ENCODE data around the gene HRH1.
"Not testable (repeated sequence)": the region's sequence is repeated elsewhere in the genome, so short reads cannot be mapped to it uniquely, and the experiment has no call there.

HRH1 gene

DNA sequence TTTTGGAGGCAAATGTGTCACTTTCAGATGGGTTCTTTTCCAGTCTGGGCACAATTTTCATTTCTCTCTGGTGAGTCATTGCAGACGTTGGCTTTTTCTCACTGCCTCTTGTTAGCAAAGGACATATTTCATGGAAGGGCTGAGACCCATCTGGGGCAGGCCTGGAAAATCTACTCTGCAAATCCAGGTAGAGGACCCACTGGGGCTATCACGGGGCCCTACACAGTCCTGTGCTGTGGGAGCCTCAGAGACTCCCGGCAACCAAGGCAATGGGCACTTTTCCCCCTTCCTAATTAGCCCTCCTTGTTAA is 58.0 kb downstream of the HRH1 start:
- TF ChIP-seq POLR2AphosphoS5 (IDR thresholded peaks at IDR 0.05; ENCODE audit: low read depth, low read length) (no peak), POU2F2 (IDR thresholded peaks at IDR 0.05; ENCODE audit: low read depth, low read length) (no peak), PAX5 (IDR thresholded peaks at IDR 0.05; ENCODE audit: insufficient read depth, low read length, severe bottlenecking) (no peak), TAF1 (IDR thresholded peaks at IDR 0.05; ENCODE audit: low read depth, low read length) (no peak), POLR2A (IDR thresholded peaks at IDR 0.05; ENCODE audit: low read depth, low read length) (no peak), SPI1 (IDR thresholded peaks at IDR 0.05; ENCODE audit: low read depth, low read length) (no peak)
- FAIRE-seq (no peak), DNase-seq (ENCODE audit: insufficient read length, low spot score) (no peak)

DNA sequence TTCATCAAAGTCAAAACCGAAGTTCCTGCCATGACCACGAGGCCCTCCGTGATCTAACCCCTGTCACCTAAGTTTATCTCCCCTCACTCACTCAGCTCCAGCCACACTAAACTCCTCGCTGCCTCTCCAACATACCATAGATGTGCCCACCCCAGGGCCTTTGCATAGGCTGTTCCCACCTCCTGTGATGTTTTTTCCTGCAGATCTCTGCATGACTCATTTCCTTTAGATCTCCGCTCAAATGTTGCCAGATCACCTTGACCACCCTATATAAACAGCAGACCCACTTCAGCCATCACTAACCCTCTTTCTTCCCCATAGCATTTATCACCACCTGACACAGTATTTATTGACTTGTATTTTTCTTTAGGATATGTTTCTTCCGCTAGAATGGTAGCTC is 58.5 kb downstream of the HRH1 start:
- DNase-seq (ENCODE audit: insufficient read length, low spot score) (no peak), FAIRE-seq (no peak)
- TF ChIP-seq POLR2A (IDR thresholded peaks at IDR 0.05; ENCODE audit: low read depth, low read length): no peak
- TF ChIP-seq TAF1 (IDR thresholded peaks at IDR 0.05; ENCODE audit: low read depth, low read length): no peak
- TF ChIP-seq PAX5 (IDR thresholded peaks at IDR 0.05; ENCODE audit: insufficient read depth, low read length, severe bottlenecking): no peak
- TF ChIP-seq POU2F2 (IDR thresholded peaks at IDR 0.05; ENCODE audit: low read depth, low read length): no peak
- no peak for TF ChIP-seq SPI1 (IDR thresholded peaks at IDR 0.05; ENCODE audit: low read depth, low read length)

DNA sequence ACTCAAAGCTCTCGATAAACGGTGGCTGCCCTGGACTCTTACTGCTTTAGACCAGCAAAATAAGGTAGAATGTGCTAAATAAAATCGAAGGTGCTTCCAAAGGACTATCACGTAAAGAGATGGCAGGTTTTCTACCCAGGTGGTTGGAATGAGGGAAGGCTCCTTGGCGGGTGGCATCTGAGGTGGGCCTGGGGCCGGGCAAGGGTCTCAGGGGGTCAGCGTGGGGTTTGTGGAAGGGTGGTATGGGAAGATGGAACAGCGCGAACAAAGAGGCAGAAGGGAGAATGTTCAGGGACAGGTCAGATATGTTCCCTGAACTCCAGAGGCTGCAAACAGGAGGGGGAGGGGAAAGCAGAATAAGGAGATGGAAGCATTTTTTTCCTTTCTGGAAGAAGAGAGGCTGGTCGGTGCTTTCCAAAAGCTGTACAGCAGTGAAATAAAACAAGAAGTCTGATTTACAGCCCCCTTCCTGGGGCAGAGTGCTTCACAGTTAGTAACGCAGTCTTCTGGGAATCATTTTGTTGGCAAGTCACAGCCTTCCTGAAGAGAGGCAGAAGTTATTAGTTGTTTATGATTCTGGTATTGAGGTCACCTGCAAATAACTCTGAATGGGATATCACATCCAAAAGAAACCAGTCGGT is 59.6 kb downstream of the HRH1 start:
- no peak for FAIRE-seq
- no peak for TF ChIP-seq SPI1 (IDR thresholded peaks at IDR 0.05; ENCODE audit: low read depth, low read length)
- TF ChIP-seq POLR2AphosphoS5 (IDR thresholded peaks at IDR 0.05; ENCODE audit: low read depth, low read length): no peak
- no peak for TF ChIP-seq PAX5 (IDR thresholded peaks at IDR 0.05; ENCODE audit: insufficient read depth, low read length, severe bottlenecking)
- TF ChIP-seq POLR2A (IDR thresholded peaks at IDR 0.05; ENCODE audit: low read depth, low read length): no peak
- TF ChIP-seq TAF1 (IDR thresholded peaks at IDR 0.05; ENCODE audit: low read depth, low read length): no peak
- TF ChIP-seq POU2F2 (IDR thresholded peaks at IDR 0.05; ENCODE audit: low read depth, low read length): no peak
- DNase-seq (ENCODE audit: insufficient read length, low spot score): no peak

DNA sequence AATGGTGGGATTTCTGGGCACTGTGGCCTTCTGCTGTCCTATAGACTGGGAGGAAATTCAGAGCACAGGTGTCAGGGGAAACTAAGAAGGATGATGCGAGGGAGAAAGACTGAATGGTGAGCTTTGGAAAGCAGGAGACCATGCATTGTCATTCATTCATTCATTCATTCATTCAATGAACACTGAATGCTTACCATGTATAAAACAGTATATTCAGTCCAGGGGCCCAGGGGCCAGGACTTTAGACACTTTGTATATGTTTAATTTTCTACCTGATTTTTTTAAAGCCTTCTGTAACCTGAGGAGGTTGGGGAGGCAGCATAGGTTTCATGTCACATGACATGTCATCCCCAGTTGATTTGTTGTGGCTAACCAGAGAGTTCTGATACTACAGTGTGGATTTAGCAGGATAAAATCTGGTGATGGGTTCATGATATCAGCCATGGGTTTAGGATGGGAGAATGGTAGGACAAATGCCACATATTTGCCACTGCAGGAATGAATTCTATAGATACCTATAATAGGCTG is 60.2 kb downstream of the HRH1 start:
- TF ChIP-seq TAF1 (IDR thresholded peaks at IDR 0.05; ENCODE audit: low read depth, low read length) (no peak), POU2F2 (IDR thresholded peaks at IDR 0.05; ENCODE audit: low read depth, low read length) (no peak), POLR2A (IDR thresholded peaks at IDR 0.05; ENCODE audit: low read depth, low read length) (no peak), PAX5 (IDR thresholded peaks at IDR 0.05; ENCODE audit: insufficient read depth, low read length, severe bottlenecking) (no peak), POLR2AphosphoS5 (IDR thresholded peaks at IDR 0.05; ENCODE audit: low read depth, low read length) (no peak), SPI1 (IDR thresholded peaks at IDR 0.05; ENCODE audit: low read depth, low read length) (no peak)

DNA sequence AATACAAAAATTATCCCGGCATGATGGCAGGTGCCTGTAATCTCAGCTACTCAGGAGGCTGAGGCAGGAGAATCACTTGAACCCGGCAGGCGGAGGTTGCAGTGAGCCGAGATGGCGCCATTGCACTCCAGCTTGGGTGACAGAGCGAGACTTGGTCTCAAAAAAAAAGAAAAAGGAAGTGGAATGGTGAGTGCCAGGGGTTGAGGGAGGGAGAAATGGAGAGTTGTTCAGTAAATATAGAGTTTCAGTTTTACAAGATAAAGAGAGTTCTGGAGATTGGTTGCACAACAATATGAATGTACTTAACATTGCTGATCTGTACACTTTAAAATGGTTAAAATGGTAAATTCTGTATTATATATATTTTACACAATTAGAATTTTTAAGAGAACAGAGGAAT is 63.1 kb downstream of the HRH1 start:
- not testable (repeated sequence) for DNase-seq (ENCODE audit: insufficient read length, low spot score); FAIRE-seq

More for the DNA sequence above, 60.2 kb downstream of the HRH1 start:
- DNase-seq (ENCODE audit: insufficient read length, low spot score) (no peak), FAIRE-seq (no peak)

DNA sequence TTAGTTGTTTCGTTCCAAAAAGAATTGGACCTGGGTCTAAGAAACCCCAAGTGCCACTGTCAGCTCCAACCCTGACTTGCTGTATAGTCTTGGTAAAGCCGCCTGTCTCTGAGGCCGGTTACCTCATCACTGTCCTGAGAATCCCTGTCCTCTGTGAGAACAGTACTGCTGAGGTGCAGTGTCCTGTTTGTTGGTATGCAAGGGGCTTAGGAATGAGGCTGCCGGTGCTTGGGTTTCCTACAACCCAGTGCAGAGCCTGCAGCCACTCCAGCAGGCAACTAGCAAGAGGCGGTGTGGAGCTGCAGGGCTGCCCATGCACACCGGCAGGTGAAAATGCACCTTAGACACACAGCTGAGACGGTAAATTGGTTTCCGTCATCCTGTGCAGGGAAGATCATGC is 65.9 kb downstream of the HRH1 start:
- DNase-seq (ENCODE audit: insufficient read length, low spot score) (no peak), FAIRE-seq (no peak)
- TF ChIP-seq PAX5 (IDR thresholded peaks at IDR 0.05; ENCODE audit: insufficient read depth, low read length, severe bottlenecking) (no peak), POLR2AphosphoS5 (IDR thresholded peaks at IDR 0.05; ENCODE audit: low read depth, low read length) (no peak)

DNA sequence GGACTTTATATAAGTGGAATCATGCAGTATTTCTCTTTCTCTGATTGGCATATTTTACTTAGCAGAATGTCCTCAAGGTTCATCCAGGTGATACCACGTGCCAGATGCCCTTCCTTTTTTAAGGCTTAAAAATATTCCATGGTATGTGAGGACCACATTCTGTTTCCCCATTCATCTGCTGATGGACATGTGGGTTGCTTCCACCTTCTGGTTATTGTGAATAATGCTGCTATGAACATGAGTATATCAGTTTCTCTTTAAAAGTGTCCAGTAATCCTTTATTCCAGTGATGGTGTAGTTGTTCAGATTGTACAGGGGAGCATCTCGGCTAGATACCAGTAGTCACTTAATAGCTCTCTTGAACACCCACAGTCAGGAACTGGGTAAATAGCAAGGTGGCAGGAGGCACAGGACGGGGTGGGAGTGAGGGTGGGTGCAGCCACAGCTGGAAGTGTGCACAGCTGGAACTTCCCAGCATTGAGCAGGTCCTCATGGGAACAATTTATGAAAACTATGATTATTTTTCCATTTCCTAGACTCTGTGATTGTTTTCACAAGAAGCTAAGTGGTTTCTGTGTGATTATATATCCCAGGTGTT is 67.6 kb downstream of the HRH1 start:
- TF ChIP-seq PAX5 (IDR thresholded peaks at IDR 0.05; ENCODE audit: insufficient read depth, low read length, severe bottlenecking): no peak
- no peak for TF ChIP-seq POLR2AphosphoS5 (IDR thresholded peaks at IDR 0.05; ENCODE audit: low read depth, low read length)
- no peak for TF ChIP-seq POLR2A (IDR thresholded peaks at IDR 0.05; ENCODE audit: low read depth, low read length)
- no peak for TF ChIP-seq TAF1 (IDR thresholded peaks at IDR 0.05; ENCODE audit: low read depth, low read length)
- TF ChIP-seq SPI1 (IDR thresholded peaks at IDR 0.05; ENCODE audit: low read depth, low read length): no peak
- no peak for TF ChIP-seq POU2F2 (IDR thresholded peaks at IDR 0.05; ENCODE audit: low read depth, low read length)
- FAIRE-seq (no peak), DNase-seq (ENCODE audit: insufficient read length, low spot score) (no peak)

DNA sequence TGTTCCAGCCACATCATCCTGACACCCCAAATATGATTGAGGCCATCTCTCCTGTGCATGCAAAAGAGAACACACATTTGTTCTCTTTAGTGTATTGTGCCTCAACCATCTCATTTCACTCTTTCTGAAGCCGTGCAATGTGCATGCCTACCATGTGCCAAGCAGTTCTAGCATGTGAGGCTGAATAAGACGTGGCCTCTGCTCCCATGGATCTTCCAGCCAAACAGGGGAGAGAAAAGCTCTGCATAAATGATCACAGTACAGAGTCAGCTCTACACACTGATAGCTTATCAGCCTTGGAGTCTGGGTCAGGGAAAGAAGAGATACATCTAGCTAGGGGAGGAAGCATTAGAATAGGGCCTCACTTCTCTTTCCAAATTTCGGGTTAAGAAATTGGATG is 69.7 kb downstream of the HRH1 start:
- DNase-seq (ENCODE audit: insufficient read length, low spot score) (no peak), FAIRE-seq (no peak)
- no peak for TF ChIP-seq SPI1 (IDR thresholded peaks at IDR 0.05; ENCODE audit: low read depth, low read length)
- TF ChIP-seq POLR2A (IDR thresholded peaks at IDR 0.05; ENCODE audit: low read depth, low read length): no peak
- no peak for TF ChIP-seq PAX5 (IDR thresholded peaks at IDR 0.05; ENCODE audit: insufficient read depth, low read length, severe bottlenecking)
- no peak for TF ChIP-seq POLR2AphosphoS5 (IDR thresholded peaks at IDR 0.05; ENCODE audit: low read depth, low read length)
- TF ChIP-seq POU2F2 (IDR thresholded peaks at IDR 0.05; ENCODE audit: low read depth, low read length): no peak
- TF ChIP-seq TAF1 (IDR thresholded peaks at IDR 0.05; ENCODE audit: low read depth, low read length): no peak

DNA sequence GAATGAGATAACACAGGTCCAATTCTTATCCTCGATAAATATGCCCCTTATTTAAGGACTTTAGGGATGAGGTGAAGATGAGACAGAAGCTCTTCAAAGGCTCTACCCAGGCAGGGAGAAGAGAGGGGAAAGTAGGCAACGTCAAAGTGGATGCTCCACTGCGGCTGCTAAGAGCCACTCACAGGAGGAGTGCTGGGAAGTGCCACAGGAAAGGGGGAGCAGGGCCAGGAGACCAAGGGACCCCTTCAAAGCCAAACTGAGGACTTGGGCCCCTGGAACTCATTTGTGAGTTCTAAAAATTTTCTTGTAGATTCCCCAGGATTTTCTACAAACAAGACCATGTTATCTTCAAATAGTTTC is 70.6 kb downstream of the HRH1 start:
- TF ChIP-seq TAF1 (IDR thresholded peaks at IDR 0.05; ENCODE audit: low read depth, low read length): no peak
- TF ChIP-seq PAX5 (IDR thresholded peaks at IDR 0.05; ENCODE audit: insufficient read depth, low read length, severe bottlenecking): no peak
- no peak for TF ChIP-seq POU2F2 (IDR thresholded peaks at IDR 0.05; ENCODE audit: low read depth, low read length)
- no peak for TF ChIP-seq POLR2AphosphoS5 (IDR thresholded peaks at IDR 0.05; ENCODE audit: low read depth, low read length)
- no peak for TF ChIP-seq SPI1 (IDR thresholded peaks at IDR 0.05; ENCODE audit: low read depth, low read length)
- TF ChIP-seq POLR2A (IDR thresholded peaks at IDR 0.05; ENCODE audit: low read depth, low read length): no peak
- FAIRE-seq (no peak), DNase-seq (ENCODE audit: insufficient read length, low spot score) (no peak)

DNA sequence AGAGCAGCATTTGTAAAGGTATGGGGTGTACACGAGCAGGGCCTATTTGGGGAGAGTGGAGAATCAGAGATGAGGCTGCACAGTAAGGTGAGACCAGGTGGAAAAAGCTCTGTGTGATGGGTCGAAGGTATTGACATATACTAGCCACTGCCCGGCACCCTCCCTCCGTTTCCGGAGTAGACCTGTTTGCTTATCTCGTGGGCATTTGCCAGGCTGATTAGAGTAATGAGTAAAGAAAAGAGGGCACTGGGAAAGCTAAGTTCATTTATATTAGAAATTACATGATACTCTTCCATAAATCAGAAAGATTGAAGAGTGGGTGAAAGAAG is 71.7 kb downstream of the HRH1 start:
- TF ChIP-seq TAF1 (IDR thresholded peaks at IDR 0.05; ENCODE audit: low read depth, low read length) (no peak), PAX5 (IDR thresholded peaks at IDR 0.05; ENCODE audit: insufficient read depth, low read length, severe bottlenecking) (no peak), SPI1 (IDR thresholded peaks at IDR 0.05; ENCODE audit: low read depth, low read length) (no peak), POLR2A (IDR thresholded peaks at IDR 0.05; ENCODE audit: low read depth, low read length) (no peak), POLR2AphosphoS5 (IDR thresholded peaks at IDR 0.05; ENCODE audit: low read depth, low read length) (no peak), POU2F2 (IDR thresholded peaks at IDR 0.05; ENCODE audit: low read depth, low read length) (no peak)
- FAIRE-seq (no peak), DNase-seq (ENCODE audit: insufficient read length, low spot score) (no peak)
